ENCODE results near the gene PROB1.
A peak's percentile ranks its signal among the peaks of the same experiment; 100 is the strongest.
"Not testable (repeated sequence)": the region's sequence is repeated elsewhere in the genome, so short reads cannot be mapped to it uniquely, and the experiment has no call there.

PROB1 gene

DNA sequence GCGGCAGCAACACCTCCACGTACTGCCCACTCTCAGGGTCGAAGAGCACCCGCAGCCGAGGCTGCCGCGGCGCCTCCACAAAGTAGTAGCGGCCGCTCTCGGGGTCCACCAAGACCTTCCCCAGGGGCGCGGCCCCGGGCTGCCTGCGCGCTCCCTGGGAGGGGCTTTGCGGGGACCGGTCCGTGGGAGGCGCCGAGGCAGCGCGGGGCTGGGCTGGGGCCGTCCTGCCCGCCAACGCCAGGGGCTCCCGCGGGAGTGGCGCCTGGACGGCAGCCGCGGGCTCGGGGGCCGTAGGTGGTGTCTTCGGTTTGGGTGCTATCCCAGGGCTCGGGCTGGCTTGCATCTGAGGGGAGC is 2.6 kb downstream of the PROB1 start:
- DNase-seq = no peak

DNA sequence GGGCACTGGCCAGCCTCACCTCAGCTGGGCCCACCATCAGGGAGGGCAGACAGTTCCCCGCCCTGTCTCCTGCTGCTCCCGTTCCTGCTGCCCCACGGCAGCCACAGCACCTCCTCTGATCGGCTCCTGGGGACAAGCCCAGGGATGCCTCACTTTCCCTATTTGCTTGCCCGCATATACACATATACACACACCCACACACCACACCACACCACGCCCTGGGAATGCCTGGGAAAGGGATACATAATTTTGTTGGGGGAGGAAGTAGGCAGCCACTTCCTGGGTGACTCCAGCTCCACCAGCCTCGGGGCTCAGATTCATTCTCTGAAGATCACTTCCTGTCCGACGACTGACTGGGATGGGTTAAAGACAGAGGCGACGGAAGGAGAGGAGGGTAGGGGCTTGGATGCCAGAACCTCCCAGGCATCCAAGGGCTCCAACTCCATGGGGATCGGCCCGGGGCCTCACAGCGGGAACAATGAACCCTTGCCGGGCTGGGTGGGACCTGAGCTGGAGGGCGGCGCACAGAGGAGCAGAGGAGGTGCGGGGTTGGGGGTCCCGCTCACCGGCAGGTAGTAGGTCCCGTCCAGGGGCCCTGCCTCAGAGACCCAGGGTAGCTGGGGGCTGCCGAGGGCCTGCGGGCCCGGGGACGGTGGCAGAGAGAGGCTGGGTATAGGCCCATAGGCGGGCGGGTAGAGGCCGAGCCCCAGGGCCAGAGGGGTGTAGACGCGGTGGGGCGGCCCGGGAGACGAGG is 3.2 kb downstream of the PROB1 start:
- no peak for DNase-seq

DNA sequence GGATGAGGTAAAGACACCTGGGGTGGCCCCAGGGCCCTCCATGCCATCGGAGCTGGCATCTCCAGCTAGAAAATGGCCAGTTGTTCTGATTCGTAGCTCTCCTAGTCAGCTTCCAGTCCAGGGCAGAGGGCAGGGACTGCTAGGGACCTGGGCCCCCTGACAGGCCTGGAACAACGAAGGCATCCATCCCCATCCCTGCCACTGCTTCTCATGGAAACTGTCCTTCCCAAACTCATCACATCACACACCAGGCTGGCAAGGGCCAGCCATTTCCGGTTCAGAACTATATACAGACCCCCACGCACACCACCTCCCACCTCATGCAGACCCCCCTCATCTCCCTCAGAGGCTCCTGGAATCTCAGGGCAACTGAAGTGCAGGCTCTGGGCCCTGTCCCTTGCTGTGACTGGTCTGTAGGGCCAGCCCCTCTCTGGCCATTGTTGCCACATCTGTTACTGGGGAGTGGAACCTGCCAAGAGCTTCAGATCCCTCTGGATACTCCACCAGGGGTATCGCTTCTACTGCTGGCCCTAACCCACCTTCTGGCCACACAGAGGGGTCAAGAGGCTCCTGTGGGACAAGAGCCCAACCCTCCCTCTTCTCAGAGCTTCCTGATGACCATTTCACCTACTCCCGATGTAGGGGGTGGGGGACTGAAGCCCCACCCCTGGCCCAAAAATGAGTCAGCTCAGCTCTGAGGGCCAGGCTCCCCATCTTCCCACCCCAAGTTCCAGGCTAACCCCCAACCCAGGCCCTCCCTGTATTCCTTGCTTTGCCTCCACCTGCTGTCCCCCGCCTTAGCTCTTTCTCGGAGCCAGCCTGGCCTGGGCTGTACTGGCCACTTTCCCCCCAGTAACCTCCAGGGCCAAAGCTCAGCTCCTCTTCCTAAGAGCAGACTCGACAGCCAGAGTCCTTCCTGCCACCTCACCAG is 4.0 kb downstream of the PROB1 start:
- DNase-seq = no peak

DNA sequence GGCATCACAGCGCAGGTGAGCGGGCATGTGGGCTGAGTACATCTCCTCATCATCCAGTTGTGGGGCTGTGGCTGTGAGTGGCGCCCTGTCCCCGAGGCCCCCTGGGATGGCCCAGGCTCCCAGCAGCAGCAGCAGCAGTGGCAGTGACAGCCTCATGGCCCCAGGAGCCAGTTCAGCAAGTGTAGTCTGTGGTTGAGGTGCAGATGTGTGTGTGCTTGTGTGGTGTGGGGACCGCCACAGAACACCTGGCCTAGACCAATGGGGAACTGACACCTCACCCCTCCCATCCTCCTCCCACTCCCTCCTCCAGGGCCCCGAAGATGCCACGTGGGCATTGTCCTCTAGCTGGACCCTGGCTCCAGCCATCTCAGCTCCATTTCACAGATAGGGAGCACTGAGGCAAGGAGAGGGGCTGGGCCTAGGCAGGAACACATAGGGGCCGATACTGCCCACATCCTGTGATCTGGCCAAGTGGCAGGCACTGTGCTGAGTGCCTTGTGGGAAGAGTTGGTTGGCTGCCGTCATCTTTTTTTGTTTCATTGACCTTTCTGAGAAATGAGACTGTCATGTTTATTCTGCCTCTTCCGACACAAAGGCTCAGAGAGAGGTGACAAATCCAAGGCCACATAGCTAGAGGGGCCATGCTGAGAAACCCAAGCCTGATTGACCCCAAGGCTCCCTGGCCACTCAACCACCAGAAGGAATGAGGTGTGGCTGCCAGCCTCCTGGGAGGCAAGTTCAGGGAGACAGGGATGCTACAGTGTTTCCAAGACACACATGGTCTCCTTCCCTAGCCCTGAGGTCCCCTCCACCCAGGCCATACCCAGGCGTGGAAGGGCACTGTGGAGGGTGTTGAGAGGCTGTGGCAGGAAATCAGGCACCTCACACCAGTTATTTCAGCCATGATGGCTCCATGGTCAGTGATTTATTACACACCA is 4.9 kb downstream of the PROB1 start, which contains the start of gene MZB1:
Gene MZB1 (minus strand): TSS at position 213 of the 938 bp plus-strand sequence. CDS start 57 bp downstream, at position 156.
- DNase-seq = peak; percentile 82

DNA sequence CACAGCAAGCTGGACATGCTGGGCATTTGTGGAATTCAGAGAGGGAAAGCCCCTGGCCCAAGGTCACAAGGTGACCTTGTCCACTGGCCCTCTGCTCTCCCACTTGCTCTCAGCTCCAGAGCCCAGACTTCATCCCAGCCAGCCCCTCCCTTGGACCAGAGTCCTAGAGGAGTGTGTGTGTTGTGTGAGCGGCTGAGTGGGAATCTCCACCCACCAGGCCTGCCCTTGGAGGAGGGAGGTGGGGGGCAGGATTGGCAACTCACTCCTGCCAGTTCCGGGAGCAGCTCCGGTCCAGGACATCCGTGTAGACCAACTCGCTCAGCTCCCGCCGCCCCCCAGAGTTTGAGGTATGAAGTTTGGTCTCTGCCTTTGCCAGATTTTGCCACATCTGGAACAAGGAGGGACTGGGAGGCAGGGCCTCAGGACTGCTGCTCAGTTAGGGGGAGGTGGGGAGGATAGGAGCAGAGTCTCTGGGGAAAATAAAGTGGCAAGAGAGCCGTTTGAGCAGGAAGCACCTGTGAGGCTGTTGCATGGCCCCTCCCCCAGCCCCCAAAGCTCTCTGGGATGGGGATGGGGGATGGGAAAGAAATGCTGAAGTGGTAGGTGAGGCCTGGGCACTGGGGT is 6.6 kb downstream of the PROB1 start:
- DNase-seq = no peak

DNA sequence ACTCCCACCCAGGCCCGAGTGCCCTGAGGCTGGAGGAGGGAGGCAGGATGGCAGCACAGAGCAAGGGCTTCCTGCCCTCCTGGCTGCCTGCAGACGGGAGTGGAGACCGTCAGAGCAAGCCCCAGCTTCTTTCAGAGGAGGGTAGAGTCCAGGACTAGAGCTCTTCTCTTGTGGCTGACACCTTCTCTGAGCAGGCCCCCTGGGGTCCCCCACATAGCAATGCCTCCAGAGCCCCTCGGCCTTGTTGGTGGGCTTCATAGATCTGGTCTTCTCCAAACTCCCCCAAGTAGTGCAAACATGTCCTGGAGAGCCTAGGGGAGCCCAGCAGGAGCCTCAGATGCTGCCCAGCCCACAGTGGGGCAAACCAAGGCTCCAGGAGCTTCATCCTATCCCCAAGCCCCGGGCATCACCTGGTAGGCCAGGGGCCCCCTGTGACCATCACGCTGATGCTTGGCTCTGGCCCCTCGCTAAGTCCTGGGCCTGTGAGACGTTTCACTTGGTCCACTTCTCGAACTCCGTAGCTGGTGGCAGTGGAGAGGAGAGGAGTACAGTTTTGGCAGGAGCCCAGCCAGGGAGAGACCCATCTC is 7.2 kb downstream of the PROB1 start:
- no peak for DNase-seq

DNA sequence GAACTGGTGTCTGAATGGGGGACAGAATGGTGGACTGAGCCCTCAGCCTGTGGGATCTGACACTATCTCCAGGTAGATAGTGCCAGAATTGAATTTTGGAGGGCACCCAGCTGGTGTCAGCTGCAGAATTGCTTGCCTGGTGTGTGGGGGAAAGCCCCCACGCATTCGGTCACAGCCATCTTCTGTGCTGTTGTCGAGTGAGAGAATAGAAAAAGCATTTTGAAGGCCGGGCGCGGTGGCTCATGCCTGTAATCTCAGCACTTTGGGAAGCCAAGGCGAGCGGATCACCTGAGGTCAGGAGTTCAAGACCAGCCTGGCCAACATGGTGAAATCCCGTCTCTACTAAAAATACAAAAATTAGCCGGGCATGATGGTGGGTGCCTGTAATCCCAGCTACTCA is 7.9 kb downstream of the PROB1 start:
- DNase-seq = not testable (repeated sequence)

DNA sequence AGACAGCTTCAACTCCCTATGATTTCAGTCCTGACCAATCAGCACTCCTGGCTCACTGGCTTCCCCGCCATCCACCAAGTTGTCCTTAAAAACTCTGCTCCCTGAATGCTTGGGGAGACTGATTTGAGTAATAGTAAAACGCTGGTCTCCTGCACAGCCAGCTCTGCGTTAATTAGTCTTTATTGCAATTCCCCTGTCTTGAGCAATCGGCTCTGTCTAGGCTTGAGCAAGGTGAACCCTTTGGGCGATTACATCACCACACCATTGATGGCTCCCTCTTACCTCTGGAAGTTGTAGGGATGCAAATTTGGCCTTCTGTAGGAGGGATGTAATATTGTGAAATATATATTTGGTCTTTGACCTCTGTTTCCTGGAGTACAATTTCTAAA is 8.9 kb downstream of the PROB1 start:
- DNase-seq = no peak

DNA sequence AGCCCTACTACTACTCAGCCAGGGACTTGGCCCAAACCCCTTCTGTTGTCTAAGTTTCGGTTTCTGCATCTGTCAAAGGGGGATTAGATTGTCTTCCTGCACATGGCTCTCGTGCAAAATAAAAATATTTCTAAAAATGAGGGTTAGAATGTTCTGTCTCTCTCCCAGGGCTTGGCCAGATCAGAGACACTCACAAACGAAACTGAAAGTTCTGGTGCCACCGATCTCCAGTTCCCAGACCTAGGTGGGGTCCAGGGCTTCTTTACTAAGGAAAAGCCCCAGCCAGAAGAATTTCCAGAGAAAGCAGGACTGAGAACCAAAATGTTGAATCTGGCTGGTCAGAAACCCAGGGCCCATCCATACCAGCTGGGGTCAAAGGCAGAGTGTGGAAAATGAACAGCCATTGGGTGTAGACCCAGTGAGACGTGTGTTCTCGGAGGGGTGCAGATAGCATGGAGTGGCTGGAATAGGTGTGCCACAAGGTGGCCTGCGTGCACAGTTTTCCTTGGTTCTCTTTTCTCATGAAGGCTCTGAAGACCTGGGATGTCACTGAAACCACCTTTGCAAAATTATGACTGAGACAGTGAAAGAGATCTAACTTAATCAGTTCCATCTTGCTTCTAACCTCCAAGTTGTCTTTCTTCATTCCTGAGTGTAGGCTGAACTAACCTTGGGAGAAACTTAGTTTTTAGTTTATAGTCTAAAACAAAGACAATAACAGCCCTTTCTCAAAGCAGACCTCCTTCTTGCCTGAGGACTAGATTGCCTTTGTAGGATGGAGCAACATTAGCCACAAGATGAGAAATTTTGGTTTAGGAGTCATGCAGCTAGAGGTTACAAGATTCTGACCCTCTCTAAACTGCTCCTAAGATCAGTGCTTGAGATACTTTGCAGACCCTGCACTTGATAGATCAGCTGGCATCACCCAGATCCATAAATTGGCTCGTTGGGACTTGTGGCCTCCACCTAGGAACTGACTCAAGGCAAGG is 9.5 kb downstream of the PROB1 start:
- DNase-seq = peak; percentile 37

DNA sequence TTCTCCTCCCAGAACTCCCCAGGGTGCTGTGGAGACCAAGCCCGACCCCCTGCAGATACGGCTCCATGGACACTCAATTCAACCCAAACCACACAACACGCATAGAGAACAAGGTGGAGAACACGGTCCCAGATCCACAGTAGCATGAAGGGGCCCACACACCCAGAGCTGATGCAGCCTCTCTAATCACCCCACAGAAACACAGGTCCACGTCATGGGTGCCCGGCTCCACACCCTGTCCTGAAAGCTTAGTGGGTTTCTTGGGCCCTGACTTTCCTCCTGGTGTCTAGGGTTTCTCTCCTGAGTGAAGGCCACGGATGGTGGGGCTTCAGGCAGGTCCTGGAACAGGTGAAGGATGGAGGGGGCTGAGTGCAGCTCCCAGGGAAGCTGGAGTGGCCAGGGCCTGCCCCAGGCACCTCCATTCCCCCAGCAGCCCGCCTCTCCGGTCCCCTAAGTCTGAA is 10.3 kb downstream of the PROB1 start:
- no peak for DNase-seq

DNA sequence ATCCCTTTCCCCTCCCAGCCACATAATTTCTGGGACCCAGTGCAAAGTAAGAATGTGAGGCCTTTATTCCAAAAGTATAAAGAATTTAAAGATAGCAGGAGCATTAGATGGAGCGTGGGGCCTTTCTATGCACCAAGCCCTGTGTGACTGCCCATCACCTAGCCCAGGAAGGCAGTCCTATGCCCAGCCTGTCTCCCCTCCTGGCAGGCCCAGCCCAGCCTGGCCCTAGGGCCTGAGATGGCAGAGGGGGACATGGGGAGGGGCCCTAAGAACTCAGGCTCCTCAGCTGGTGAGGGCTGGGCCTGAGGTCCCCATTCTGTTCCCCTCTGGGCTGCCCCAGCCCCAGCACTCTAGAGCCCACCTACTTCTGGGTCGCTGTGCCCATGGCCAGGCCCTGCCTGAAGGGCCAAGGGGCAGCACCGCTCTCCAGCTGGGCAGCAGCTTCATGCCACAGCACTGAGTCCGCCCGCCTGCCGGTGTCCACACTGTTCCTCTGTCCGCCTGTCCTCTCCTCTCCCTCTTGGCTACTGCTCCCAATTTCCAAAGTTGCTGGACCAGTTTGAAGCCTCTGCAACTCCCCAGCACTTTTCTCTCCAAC is 10.8 kb downstream of the PROB1 start:
- DNase-seq = no peak

DNA sequence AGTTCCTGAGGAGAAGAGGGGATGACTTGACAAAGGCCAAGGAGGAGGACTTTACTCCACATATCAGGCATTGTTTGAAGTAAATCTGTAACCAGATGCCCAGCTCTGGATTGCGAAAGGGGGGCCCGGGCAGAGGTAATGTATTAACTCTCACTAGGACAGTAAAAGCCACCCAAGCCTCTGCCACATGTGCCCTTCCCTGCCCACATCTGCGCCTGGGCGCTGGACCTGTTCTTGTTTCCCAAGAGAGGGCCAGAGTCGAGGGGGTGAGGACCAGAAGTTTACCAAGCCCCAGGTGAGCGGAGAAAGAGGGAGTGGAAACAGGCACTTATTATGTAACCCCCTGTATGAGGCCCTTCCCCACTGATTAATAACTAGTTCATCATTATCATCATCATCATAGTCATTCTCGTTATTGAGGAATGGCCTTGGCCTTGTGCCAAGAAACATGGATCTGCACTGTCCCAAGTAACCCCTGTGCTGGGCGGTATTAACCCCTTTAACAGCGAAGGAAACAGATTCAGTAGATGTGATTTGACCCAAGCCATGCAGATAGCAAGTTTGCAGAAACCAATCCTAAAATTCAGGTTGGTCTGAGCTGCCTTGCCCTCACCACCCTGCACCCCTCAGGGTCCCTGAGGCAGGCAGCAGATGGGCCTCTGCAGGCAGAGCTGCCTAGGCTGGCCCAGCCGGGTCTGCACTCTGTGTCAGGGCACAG is 11.5 kb downstream of the PROB1 start, which contains the start of gene SLC23A1:
Gene SLC23A1 (minus strand): TSS at position 23 of the 718 bp plus-strand sequence. CDS start 44 bp downstream, outside the sequence.
- DNase-seq = no peak

DNA sequence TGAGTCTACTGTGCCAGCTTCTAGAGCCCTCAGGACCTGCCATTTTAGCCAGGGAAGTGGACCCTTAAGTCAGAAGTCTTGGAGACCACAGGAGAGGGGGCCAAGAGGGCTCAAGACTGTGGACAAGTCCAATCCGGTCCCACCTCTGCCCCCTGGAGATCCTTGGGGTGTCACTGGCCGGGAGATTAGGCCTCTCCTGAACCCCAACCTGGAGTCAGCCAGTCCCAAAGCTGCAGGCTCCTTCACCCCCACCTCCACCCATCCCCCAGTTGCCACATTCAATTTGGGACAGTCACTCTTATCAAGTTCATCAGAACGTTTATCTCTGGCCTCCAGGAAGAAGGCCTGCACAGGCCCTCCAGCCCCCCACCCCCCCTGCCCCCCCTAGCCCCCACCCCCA is 12.1 kb downstream of the PROB1 start:
- DNase-seq = no peak

DNA sequence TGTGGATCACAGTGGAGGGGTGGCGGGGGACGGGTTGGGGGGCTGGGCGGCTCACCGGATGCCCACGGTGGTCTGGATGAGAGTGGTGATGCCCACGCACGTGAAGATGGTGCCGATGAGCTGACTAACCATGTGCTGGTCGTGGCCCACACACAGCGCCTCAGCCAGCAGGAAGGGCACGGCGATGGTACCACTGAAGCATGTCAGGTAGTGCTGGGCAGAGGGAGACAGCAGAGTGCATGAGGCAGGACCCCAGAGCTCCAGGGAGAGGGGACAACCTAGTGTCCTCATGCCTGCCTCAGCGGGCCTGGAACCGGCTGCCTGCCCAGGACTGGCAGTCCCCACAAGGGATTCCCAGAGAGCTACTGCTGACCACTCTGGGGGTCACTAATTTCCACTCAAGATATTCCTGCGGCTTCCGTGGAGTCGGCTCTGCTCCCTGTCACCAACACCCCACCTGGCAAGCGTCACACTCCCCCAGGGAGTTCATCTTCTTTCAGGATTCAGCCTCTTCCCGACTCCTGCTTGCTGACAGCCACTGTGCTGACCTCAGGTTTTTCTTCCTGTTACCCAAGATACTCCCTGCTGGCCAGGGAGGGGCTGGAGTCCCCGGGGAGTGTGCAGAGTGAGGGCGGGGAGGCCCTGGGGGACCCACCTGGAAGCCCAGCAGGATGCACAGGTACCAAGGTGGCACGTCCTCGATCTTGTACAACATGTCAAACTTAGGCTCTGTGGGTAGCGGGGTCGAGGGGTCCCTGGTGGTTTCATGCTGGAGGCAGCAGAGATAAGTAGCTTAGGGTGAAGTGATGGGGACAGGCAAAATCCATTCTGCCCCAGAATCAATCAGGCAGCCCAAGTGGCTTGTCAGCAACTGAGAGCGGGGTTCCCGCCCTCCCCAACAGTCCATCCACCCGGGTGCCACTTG is 12.8 kb downstream of the PROB1 start:
- DNase-seq = no peak

DNA sequence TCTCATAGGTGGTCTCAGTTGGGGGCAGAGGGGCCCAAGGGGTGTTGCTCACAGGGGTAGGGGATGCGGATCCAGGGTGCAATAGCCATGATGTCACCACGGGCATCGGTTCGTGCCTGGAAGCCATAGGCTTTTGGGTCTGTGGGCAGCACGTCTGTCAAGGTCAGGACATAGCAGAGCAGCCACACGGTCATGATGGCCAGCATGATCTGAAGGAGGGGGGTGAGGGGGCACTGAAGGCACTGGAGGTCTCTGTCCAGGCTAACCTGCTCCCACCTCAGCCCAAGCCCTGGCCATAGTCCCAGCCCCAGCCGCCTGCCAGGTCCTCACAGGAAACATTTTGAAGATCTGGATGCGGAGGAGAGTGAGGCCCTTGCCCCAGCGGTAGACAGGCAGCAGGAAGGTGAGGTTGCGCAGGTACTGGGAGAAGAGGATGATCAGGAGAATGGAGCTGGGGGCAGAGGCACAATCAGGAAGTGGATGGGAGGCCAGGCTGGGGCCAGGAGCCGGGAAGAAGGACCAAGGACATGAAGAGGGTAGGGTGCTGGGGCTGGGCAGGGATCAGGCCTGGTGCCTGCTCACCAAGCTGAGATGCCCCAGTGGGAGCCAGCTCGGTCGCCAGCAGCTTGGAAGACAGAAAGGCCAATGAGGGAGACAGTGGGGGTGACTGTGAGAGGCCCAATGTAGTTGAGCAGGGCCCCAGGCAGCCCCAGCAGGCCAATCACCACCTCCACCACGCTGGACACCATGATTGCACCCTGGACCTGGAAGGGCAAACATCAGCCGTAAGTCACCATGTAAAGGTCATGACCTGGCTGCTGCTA is 15.1 kb downstream of the PROB1 start:
- no peak for DNase-seq

DNA sequence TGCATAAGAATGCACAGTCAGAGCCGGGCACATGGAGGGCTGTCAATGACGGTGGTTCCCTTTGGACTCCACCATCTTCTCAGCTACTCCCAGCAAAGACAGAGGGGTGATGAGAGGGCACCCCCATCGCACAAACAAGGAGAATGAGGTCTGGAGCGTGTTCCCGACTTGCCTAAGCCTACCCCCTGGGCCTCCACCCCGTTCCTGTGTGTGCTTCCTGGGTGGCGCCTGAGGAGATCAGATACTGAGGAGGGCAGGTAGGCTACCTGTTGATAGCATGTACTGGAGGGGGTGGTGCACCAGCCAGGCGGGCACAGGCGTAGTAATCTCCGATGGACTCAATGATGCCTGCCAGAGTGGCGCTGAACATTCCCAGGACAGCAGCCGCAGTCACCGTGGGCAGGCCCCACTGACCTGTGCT is 16.0 kb downstream of the PROB1 start:
- DNase-seq = no peak
